HepG2 (cell line): Measurements from ENCODE around the gene DCAF7. TPM values are rescaled to one million over a fixed set of nuclear protein-coding genes. Genes with fewer than 3 reads are reported as not detected.

ENCODE experiments used
- BRCA1 ChIP-seq: sonication (generic); formaldehyde crosslinking; IDR thresholded peaks from 2 replicates; pipeline ENCODE4 v1.4.0; 2020; ENCODE audit warnings: missing genetic modification reagents
- CAMTA2 ChIP-seq: sonication (generic); formaldehyde crosslinking; IDR thresholded peaks from 2 replicates; pipeline ENCODE4 v1.4.0; 2020; ENCODE audit warnings: mild to moderate bottlenecking, missing genetic modification reagents, borderline replicate concordance
- DMAP1 ChIP-seq: IDR thresholded peaks from 2 replicates; pipeline ENCODE4 v1.6.1; 2016
- GATAD1 ChIP-seq: IDR thresholded peaks from 2 replicates; pipeline ENCODE4 v1.6.1; 2016; ENCODE audit warnings: missing genetic modification reagents, missing compliant biosample characterization
- GLI4 ChIP-seq: sonication (generic); formaldehyde crosslinking; IDR thresholded peaks from 2 replicates; pipeline ENCODE4 v1.5.1; 2020; ENCODE audit warnings: missing genetic modification reagents, mild to moderate bottlenecking, moderate library complexity, borderline replicate concordance
- HNRNPH1 ChIP-seq: fragments of 200-400 bp; formaldehyde crosslinking; optimal IDR thresholded peaks from 2 replicates; pipeline ENCODE3; 2017; ENCODE audit warnings: mild to moderate bottlenecking, low read depth, low read length
- KAT2B ChIP-seq: fragments of 150-350 bp; IDR thresholded peaks from 2 replicates; pipeline ENCODE4 v1.6.1; 2014; ENCODE audit warnings: low read depth, low read length, borderline replicate concordance
- KDM6A ChIP-seq: IDR thresholded peaks from 2 replicates; pipeline ENCODE4 v1.6.1; 2016; ENCODE audit warnings: low read depth
- LCORL ChIP-seq, 2 experiments: fragments of 450-650 bp in 1 of 2; sonication (generic) in 1 of 2; formaldehyde crosslinking in 1 of 2; IDR thresholded peaks; 2 replicates each; pipeline versions ENCODE4 v1.5.0 to v1.6.1; 2017 to 2020; ENCODE audit warnings: antibody characterized with exemption in 1 of 2, missing genetic modification reagents in 1 of 2
- NCOR1 ChIP-seq: fragments of 200-600 bp; sonication (generic); IDR thresholded peaks from 2 replicates; pipeline ENCODE4 v1.7.0; 2017; ENCODE audit warnings: antibody characterized with exemption, low read length, borderline replicate concordance
- NONO ChIP-seq, 2 experiments: fragments of 450-650 bp in 1 of 2; sonication (generic) in 1 of 2; formaldehyde crosslinking in 1 of 2; IDR thresholded peaks in 1 of 2; conservative IDR thresholded peaks in 1 of 2; 2 replicates each; pipeline versions ENCODE4 v1.6.1 to v1.8.0; 2017 to 2022; ENCODE audit warnings: mild to moderate bottlenecking in 1 of 2, missing genetic modification reagents in 1 of 2, moderate library complexity in 1 of 2
- SRSF1 ChIP-seq: fragments of 200-400 bp; formaldehyde crosslinking; optimal IDR thresholded peaks from 2 replicates; pipeline ENCODE3; 2017; ENCODE audit warnings: mild to moderate bottlenecking, low read depth, low read length, moderate library complexity
- TCF7 ChIP-seq: sonication (generic); IDR thresholded peaks from 2 replicates; pipeline ENCODE4 v1.6.1; 2016; ENCODE audit warnings: antibody characterized with exemption, low read depth
- TCF7L2 ChIP-seq: IDR thresholded peaks from 2 replicates; pipeline ENCODE4 v1.6.1; 2011; ENCODE audit warnings: mild to moderate bottlenecking, low read depth, low read length, moderate library complexity
- YY1 ChIP-seq: IDR thresholded peaks from 2 replicates; pipeline ENCODE4 v1.6.1; 2011; ENCODE audit warnings: low read length, low read depth, moderate library complexity, mild to moderate bottlenecking; ENCODE audit not compliant: insufficient read depth, insufficient replicate concordance
- ZNF274 ChIP-seq: sonication (generic); formaldehyde crosslinking; IDR thresholded peaks from 2 replicates; pipeline ENCODE4 v1.5.1; 2020; ENCODE audit warnings: mild to moderate bottlenecking, missing genetic modification reagents
- ZNF446 ChIP-seq: sonication (generic); formaldehyde crosslinking; IDR thresholded peaks from 2 replicates; pipeline ENCODE4 v1.5.0; 2020; ENCODE audit warnings: mild to moderate bottlenecking, missing genetic modification reagents
- ZNF567 ChIP-seq: sonication (generic); formaldehyde crosslinking; IDR thresholded peaks from 2 replicates; pipeline ENCODE4 v1.8.1; 2023; ENCODE audit warnings: mild to moderate bottlenecking, missing genetic modification reagents, borderline replicate concordance
- ZNF724P ChIP-seq: sonication (generic); formaldehyde crosslinking; IDR thresholded peaks from 2 replicates; pipeline ENCODE4 v1.8.0; 2022; ENCODE audit warnings: missing genetic modification reagents, borderline replicate concordance
- ZSCAN9 ChIP-seq: IDR thresholded peaks from 2 replicates; pipeline ENCODE4 v1.6.1; 2016; ENCODE audit warnings: borderline replicate concordance
- polyA plus RNA-seq, 8 experiments: library from polyadenylated mRNA; depleted of rRNA in 3 of 8; stranded (reverse) in 7 of 8; unstranded in 1 of 8; fragments of >200 nt; fragmentation: Illumina TruSeq in 4 of 8; extraction: Trizol in 4 of 8; gene quantifications; 2 replicates each; pipeline versions ENCODE4 v1.2.1 to v1.2.3, GENCODE V29; 2011 to 2016; ENCODE audit warnings: low read depth in 4 of 8, missing spikeins in 1 of 8, mixed read lengths in 1 of 8; ENCODE audit not compliant: insufficient read depth in 1 of 8
- total RNA-seq, 5 experiments: library from RNA; depleted of rRNA; stranded (reverse); fragments of >200 nt; fragmentation: Illumina TruSeq; extraction: Trizol; gene quantifications; 2 replicates each; pipeline ENCODE4 v1.2.3, GENCODE V29; 2016; ENCODE audit warnings: low read depth in 1 of 5
- TF ChIP-seq, protein P1 (sequence below): sonication (generic); formaldehyde crosslinking; IDR thresholded peaks from 2 replicates; pipeline ENCODE4 v1.8.0; 2022; ENCODE audit warnings: mild to moderate bottlenecking, missing genetic modification reagents, moderate library complexity
- TF ChIP-seq, protein P2 (sequence below): sonication (generic); formaldehyde crosslinking; IDR thresholded peaks from 2 replicates; pipeline ENCODE4 v1.8.1; 2023; ENCODE audit warnings: mild to moderate bottlenecking, missing genetic modification reagents
- TF ChIP-seq, protein P3 (sequence below): sonication (generic); formaldehyde crosslinking; IDR thresholded peaks from 2 replicates; pipeline ENCODE4 v1.4.0; 2020; ENCODE audit warnings: missing genetic modification reagents
- TF ChIP-seq, protein P4 (sequence below): sonication (generic); formaldehyde crosslinking; IDR thresholded peaks from 2 replicates; pipeline ENCODE4 v1.5.1; 2020; ENCODE audit warnings: missing genetic modification reagents, mild to moderate bottlenecking, borderline replicate concordance

The DCAF7 gene
- total and polyA plus RNA-seq, 2 of the 13 experiments (the other 11 are each of a cell fraction or from before 2014, with no cell fraction given): 55.2 to 73.4 TPM

DNA sequence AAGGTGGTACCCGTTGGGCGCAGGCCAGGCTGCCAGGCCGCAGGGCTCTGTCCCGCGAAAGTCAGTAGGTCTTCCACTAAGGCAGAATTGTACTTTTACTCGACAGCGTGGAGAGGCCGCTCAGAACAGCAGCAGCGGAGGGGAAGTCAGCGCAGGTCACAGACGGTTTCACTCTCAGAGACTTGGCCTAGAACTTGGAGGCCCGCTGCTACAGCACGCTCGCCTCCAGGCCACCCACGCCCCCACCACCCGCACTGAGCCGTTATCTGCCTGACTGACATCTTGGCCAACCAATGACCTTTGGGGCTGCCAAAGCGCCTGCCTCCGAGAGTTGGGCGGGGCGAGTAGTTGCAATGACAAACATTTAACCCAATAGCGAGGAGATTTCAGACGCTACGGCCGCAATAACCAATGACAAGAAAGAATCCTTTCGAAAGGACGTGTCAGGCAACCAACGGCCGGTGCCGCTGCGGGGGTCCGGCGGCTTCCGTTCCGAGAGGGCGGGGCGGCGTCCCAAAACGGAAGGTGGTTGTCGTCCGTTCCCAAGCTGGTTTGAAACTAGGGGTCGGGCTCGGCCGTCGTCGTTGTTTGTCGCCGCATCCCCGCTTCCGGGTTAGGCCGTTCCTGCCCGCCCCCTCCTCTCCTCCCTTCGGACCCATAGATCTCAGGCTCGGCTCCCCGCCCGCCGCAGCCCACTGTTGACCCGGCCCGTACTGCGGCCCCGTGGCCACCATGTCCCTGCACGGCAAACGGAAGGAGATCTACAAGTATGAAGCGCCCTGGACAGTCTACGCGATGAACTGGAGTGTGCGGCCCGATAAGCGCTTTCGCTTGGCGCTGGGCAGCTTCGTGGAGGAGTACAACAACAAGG lies at the start of gene DCAF7 (continued):
- TF ChIP-seq HNRNPH1 (peak; percentile 96), ZNF724P (CRISPR knock-in tag) (peak; percentile 83; the same call in 1 of the 2 replicates), ZNF274 (CRISPR knock-in tag) (peak; percentile 58), CAMTA2 (peak; percentile 62; the same call in 1 of the 2 replicates), KDM6A (0 out of 2 replicates have a peak, but pooled peaks have one; percentile 17), ZNF567 (CRISPR knock-in tag) (peak; percentile 54; the same call in 1 of the 2 replicates), LCORL (IDR thresholded peaks at IDR 0.05) (no peak), LCORL (CRISPR knock-in tag; IDR thresholded peaks at IDR 0.05) (peak; percentile 58; the same call in 1 of the 2 replicates), KAT2B (no peak), TCF7L2 (no peak), ZSCAN9 (CRISPR knock-in tag) (peak; percentile 67; the same call in 1 of the 2 replicates), YY1 (peak; percentile 33), SRSF1 (peak; percentile 44), BRCA1 (CRISPR knock-in tag) (peak; percentile 91; the same call in 1 of the 2 replicates), NCOR1 (peak; percentile 83), GATAD1 (CRISPR knock-in tag) (peak; percentile 85), GLI4 (CRISPR knock-in tag) (peak; percentile 82; the same call in 1 of the 2 replicates), NONO (IDR thresholded peaks at IDR 0.05) (no peak), NONO (CRISPR knock-in tag; conservative IDR thresholded peaks at IDR 0.05) (peak; percentile 42; the same call in 1 of the 2 replicates), TCF7 (no peak), ZNF446 (CRISPR knock-in tag) (peak; percentile 81), DMAP1 (CRISPR knock-in tag) (peak; percentile 90)
- TF ChIP-seq, protein P1, sequence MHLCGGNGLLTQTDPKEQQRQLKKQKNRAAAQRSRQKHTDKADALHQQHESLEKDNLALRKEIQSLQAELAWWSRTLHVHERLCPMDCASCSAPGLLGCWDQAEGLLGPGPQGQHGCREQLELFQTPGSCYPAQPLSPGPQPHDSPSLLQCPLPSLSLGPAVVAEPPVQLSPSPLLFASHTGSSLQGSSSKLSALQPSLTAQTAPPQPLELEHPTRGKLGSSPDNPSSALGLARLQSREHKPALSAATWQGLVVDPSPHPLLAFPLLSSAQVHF (CRISPR knock-in tag): no peak
- TF ChIP-seq, protein P2, sequence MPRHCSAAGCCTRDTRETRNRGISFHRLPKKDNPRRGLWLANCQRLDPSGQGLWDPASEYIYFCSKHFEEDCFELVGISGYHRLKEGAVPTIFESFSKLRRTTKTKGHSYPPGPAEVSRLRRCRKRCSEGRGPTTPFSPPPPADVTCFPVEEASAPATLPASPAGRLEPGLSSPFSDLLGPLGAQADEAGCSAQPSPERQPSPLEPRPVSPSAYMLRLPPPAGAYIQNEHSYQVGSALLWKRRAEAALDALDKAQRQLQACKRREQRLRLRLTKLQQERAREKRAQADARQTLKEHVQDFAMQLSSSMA (CRISPR knock-in tag): peak; percentile 57; the same call in 1 of the 2 replicates
- TF ChIP-seq, protein P3, sequence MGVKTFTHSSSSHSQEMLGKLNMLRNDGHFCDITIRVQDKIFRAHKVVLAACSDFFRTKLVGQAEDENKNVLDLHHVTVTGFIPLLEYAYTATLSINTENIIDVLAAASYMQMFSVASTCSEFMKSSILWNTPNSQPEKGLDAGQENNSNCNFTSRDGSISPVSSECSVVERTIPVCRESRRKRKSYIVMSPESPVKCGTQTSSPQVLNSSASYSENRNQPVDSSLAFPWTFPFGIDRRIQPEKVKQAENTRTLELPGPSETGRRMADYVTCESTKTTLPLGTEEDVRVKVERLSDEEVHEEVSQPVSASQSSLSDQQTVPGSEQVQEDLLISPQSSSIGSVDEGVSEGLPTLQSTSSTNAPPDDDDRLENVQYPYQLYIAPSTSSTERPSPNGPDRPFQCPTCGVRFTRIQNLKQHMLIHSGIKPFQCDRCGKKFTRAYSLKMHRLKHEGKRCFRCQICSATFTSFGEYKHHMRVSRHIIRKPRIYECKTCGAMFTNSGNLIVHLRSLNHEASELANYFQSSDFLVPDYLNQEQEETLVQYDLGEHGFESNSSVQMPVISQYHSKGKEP: peak; percentile 49; the same call in 1 of the 2 replicates
- TF ChIP-seq, protein P4, sequence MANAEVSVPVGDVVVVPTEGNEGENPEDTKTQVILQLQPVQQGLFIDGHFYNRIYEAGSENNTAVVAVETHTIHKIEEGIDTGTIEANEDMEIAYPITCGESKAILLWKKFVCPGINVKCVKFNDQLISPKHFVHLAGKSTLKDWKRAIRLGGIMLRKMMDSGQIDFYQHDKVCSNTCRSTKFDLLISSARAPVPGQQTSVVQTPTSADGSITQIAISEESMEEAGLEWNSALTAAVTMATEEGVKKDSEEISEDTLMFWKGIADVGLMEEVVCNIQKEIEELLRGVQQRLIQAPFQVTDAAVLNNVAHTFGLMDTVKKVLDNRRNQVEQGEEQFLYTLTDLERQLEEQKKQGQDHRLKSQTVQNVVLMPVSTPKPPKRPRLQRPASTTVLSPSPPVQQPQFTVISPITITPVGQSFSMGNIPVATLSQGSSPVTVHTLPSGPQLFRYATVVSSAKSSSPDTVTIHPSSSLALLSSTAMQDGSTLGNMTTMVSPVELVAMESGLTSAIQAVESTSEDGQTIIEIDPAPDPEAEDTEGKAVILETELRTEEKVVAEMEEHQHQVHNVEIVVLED (CRISPR knock-in tag): peak; percentile 95
